Lower leg skin (tissue), 4 donors: Measurements from ENCODE around the gene TMEM132D. TPM values are rescaled to one million over a fixed set of nuclear protein-coding genes. Genes with fewer than 3 reads are reported as not detected.

Source experiments
- DNase-seq, 2 donors: peaks; one replicate each; pipeline ENCODE4 v3.0.0-alpha.2; 2019; ENCODE audit warnings: low spot score in 2 of 2
- H3K4me3 ChIP-seq: fragments of 200-600 bp; sonication (generic); 2 replicates; pipeline ENCODE4 v1.5.1; 2017; ENCODE audit warnings: mild to moderate bottlenecking, low read depth; ENCODE audit not compliant: poor library complexity, severe bottlenecking
- POLR2A ChIP-seq, 2 donors: fragments of 450-650 bp; IDR thresholded peaks; one replicate each; pipeline ENCODE4 v1.6.1; 2016 to 2017; ENCODE audit warnings: antibody characterized with exemption in 2 of 2, mild to moderate bottlenecking in 1 of 2, moderate library complexity in 1 of 2
- WGBS, 2 donors: methylation state at CpG; one replicate each; pipeline ENCODE4 v1.1.5; 2018; 5-methylcytosine and 5-hydroxymethylcytosine counted together
- intact Hi-C: fragments of 100-400 bp; cut with DNase I; formaldehyde crosslinking; loops from one replicate; pipeline ENCODE4 v1.15.0; 2023; ENCODE audit warnings: low total_unique reads
- total RNA-seq, 4 donors: library from RNA; depleted of rRNA; stranded (reverse); fragments of >200 nt; gene quantifications; one replicate each; pipeline ENCODE4 v1.1.0, GENCODE V29; 2016
- TF ChIP-seq, protein P1 (sequence below), 3 donors: fragments of 450-650 bp; IDR thresholded peaks; one replicate each; pipeline ENCODE4 v1.5.1; 2016; ENCODE audit warnings: antibody characterized with exemption in 3 of 3, mild to moderate bottlenecking in 3 of 3, moderate library complexity in 2 of 3

Gene TMEM132D
- total RNA-seq, 4 donors from 2014 or later, result not detected

- intact Hi-C loops, result no loop called here
- WGBS, 2 donors, result 85% methylated on average over 3 of the region's 3 CpGs
- TF ChIP-seq, protein P1, sequence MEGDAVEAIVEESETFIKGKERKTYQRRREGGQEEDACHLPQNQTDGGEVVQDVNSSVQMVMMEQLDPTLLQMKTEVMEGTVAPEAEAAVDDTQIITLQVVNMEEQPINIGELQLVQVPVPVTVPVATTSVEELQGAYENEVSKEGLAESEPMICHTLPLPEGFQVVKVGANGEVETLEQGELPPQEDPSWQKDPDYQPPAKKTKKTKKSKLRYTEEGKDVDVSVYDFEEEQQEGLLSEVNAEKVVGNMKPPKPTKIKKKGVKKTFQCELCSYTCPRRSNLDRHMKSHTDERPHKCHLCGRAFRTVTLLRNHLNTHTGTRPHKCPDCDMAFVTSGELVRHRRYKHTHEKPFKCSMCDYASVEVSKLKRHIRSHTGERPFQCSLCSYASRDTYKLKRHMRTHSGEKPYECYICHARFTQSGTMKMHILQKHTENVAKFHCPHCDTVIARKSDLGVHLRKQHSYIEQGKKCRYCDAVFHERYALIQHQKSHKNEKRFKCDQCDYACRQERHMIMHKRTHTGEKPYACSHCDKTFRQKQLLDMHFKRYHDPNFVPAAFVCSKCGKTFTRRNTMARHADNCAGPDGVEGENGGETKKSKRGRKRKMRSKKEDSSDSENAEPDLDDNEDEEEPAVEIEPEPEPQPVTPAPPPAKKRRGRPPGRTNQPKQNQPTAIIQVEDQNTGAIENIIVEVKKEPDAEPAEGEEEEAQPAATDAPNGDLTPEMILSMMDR (IDR thresholded peaks at IDR 0.05), result no peak
- no peak for TF ChIP-seq POLR2A (IDR thresholded peaks at IDR 0.05)
- peak in 1 of 2 donors; percentile 4 for DNase-seq
- H3K4me3 ChIP-seq, result no peak overlapping the region
These were observed 437.3 kb downstream of the TMEM132D start for GRCh38 chr12:129466499-129466898.

DNA sequence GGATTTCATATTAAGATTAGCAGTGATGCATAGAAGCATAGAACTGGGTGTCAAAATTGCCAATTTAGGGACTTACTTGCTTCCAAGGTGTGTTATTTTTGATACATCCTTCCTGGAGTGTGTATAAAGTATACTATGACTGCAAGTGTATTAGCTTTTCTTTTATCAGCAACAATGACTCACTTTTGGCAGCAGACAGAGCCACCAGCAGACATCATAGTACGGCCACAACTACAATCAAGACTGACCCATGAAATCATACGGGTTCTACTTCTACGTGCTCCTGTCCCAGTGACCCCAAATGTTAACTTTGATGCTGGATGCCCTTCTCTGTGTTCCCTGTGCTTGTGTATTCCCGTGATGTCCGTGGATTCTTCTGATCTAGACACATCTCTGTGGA, 443.9 kb downstream of the TMEM132D start:
- intact Hi-C loops, result no loop called here
- WGBS, 2 donors, result 79 to 80% methylated on average over 5 of the region's 5 CpGs
- DNase-seq, result no peak
- no peak for TF ChIP-seq POLR2A (IDR thresholded peaks at IDR 0.05)
- TF ChIP-seq, protein P1 (IDR thresholded peaks at IDR 0.05), result no peak
- no peak overlapping the region for H3K4me3 ChIP-seq

- intact Hi-C loops, result no loop called here
- DNase-seq, result no peak
- 60 to 62% methylated on average over 6 of the region's 6 CpGs for WGBS, 2 donors
- no peak overlapping the region for H3K4me3 ChIP-seq
- no peak for TF ChIP-seq POLR2A (IDR thresholded peaks at IDR 0.05)
- TF ChIP-seq, protein P1 (IDR thresholded peaks at IDR 0.05), result no peak
These were observed 457.1 kb downstream of the TMEM132D start for GRCh38 chr12:129446696-129447095.

- 83 to 85% methylated on average over 4 of the region's 4 CpGs for WGBS, 2 donors
- no peak for TF ChIP-seq POLR2A (IDR thresholded peaks at IDR 0.05)
- TF ChIP-seq, protein P1 (IDR thresholded peaks at IDR 0.05), result no peak
- intact Hi-C loops, result no loop called here
- no peak for DNase-seq
- no peak overlapping the region for H3K4me3 ChIP-seq
These were observed 463.5 kb downstream of the TMEM132D start for GRCh38 chr12:129440278-129440677.

DNA sequence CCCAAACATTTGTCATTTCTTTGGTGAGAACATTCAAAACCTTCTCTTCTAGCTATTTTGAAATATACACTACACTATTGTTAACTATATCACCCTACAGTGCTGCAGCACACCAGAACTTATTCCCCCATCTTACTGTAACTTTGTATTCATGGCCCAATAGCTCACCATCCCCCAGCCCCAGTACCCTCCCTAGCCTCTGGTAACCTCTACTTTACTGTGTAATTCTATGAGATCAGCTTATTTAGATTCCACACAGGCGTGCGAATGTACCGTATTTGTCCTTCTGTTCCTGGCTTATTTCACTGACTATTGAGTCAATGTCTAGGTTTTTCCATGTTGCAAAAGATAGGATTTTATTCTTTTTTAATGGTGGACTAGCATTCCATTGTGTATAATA, 469.0 kb downstream of the TMEM132D start:
- intact Hi-C loops, result no loop called here
- DNase-seq, result no peak
- H3K4me3 ChIP-seq, result no peak overlapping the region
- 97 to 98% methylated on average over 3 of the region's 3 CpGs for WGBS, 2 donors
- no peak for TF ChIP-seq POLR2A (IDR thresholded peaks at IDR 0.05)
- TF ChIP-seq, protein P1 (IDR thresholded peaks at IDR 0.05), result no peak

DNA sequence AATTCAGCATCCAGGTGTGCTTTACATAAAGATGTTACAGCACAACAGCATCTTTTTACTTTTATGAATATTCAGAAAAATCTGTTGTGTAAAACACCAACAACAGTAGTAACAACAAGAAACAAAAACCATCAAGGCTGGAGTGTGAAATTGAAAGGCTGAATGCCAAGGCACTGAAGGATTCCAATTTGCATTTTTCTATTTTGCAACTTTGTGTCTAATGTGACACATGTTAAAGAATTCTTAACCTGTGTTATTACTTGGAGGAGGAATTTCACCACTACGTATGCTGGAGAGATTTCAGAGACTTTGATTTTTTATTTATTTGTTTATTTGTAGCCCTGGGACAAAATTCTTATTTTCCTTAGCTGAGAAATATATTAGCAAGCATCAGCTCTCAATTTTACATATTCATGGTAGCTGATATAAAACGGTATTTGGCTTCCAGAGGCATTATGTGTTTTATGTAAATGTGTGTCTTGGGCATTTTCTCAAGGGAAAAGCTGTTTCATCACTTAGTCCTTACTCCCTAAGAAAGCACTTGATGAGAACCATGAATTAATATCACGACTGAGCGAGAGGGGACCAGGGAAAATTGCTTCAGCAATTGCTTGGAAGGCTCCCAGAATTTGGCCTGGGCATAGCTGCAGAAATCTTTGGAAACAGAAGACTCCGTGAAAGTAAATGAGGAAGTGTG, 475.4 kb downstream of the TMEM132D start:
- 66% methylated on average over 5 of the region's 5 CpGs for WGBS, 2 donors
- no peak overlapping the region for H3K4me3 ChIP-seq
- no peak for DNase-seq
- no peak for TF ChIP-seq POLR2A (IDR thresholded peaks at IDR 0.05)
- TF ChIP-seq, protein P1 (IDR thresholded peaks at IDR 0.05), result no peak
- intact Hi-C loops, result no loop called here
